Liver (tissue), 9 donors: ENCODE measurements around the gene RRAS2. TPM values are rescaled to one million over a fixed set of nuclear protein-coding genes. Genes with fewer than 3 reads are reported as not detected.

Source experiments
- DNase-seq: peaks from one replicate; pipeline ENCODE4 v3.0.0-alpha.2; 2017; ENCODE audit warnings: low spot score
- H3K27ac ChIP-seq, 2 donors: one replicate each; pipeline ENCODE4 v1.7.0; 2013; ENCODE audit warnings: inconsistent platforms in 2 of 2, low read length in 2 of 2, control low read depth in 1 of 2, low read depth in 1 of 2, mild to moderate bottlenecking in 1 of 2
- H3K27me3 ChIP-seq, 4 donors: one replicate each; pipeline versions ENCODE4 v1.6.1 to v1.7.0; 2013; ENCODE audit warnings: low read length in 3 of 4, inconsistent platforms in 1 of 4, mild to moderate bottlenecking in 1 of 4, moderate library complexity in 1 of 4; ENCODE audit not compliant: control insufficient read depth in 4 of 4, insufficient read depth in 4 of 4
- H3K36me3 ChIP-seq, 4 donors: one replicate each; pipeline versions ENCODE4 v1.6.1 to v1.7.0; 2013; ENCODE audit warnings: low read length in 3 of 4, mild to moderate bottlenecking in 3 of 4, low read depth in 1 of 4, moderate library complexity in 1 of 4; ENCODE audit not compliant: control insufficient read depth in 4 of 4, insufficient read depth in 3 of 4
- H3K4me1 ChIP-seq, 4 donors: one replicate each; pipeline versions ENCODE4 v1.6.1 to v1.7.0; 2013; ENCODE audit warnings: low read length in 3 of 4, mild to moderate bottlenecking in 3 of 4, moderate library complexity in 1 of 4; ENCODE audit not compliant: control insufficient read depth in 4 of 4, insufficient read depth in 4 of 4
- H3K4me3 ChIP-seq, 3 donors: one replicate each; pipeline versions ENCODE4 v1.6.1 to v1.7.0; 2013; ENCODE audit warnings: low read length in 3 of 3, control low read depth in 1 of 3, low read depth in 1 of 3, mild to moderate bottlenecking in 1 of 3
- H3K9ac ChIP-seq, 2 donors: one replicate each; pipeline ENCODE4 v1.7.0; 2013; ENCODE audit warnings: low read length in 2 of 2, mild to moderate bottlenecking in 2 of 2, moderate library complexity in 2 of 2, control low read depth in 1 of 2, low read depth in 1 of 2
- H3K9me3 ChIP-seq, 4 donors: one replicate each; pipeline versions ENCODE4 v1.6.1 to v1.7.0; 2013; ENCODE audit warnings: low read length in 3 of 4; ENCODE audit not compliant: control insufficient read depth in 4 of 4
- ATF3 ChIP-seq: IDR thresholded peaks from 2 replicates; pipeline ENCODE4 v1.6.1; 2016; ENCODE audit warnings: antibody characterized with exemption
- FOXA1 ChIP-seq: IDR thresholded peaks from 2 replicates; pipeline ENCODE4 v1.6.1; 2016; ENCODE audit warnings: antibody characterized with exemption
- FOXA2 ChIP-seq: IDR thresholded peaks from 2 replicates; pipeline ENCODE4 v1.6.1; 2016; ENCODE audit warnings: antibody characterized with exemption
- HNF4G ChIP-seq: IDR thresholded peaks from 2 replicates; pipeline ENCODE4 v1.6.1; 2016; ENCODE audit warnings: antibody characterized with exemption
- JUND ChIP-seq, 2 donors: IDR thresholded peaks; 2 replicates each; pipeline ENCODE4 v1.6.1; 2016; ENCODE audit warnings: antibody characterized with exemption in 2 of 2
- RXRA ChIP-seq, 2 donors: IDR thresholded peaks; 2 replicates each; pipeline ENCODE4 v1.6.1; 2017 to 2018; ENCODE audit warnings: antibody characterized with exemption in 2 of 2, mild to moderate bottlenecking in 1 of 2
- YY1 ChIP-seq: IDR thresholded peaks from 2 replicates; pipeline ENCODE4 v1.6.1; 2016; ENCODE audit warnings: antibody characterized with exemption, mild to moderate bottlenecking
- ZBTB33 ChIP-seq: IDR thresholded peaks from 2 replicates; pipeline ENCODE4 v1.6.1; 2016; ENCODE audit warnings: antibody characterized with exemption
- WGBS: extraction: QIAGEN DNeasy Blood & Tissue Kit; methylation state at CpG from one replicate; pipeline ENCODE4 v1.1.7; 2013; 5-methylcytosine and 5-hydroxymethylcytosine counted together
- polyA plus RNA-seq, 2 donors: library from polyadenylated mRNA; stranded (reverse) in 1 of 2; unstranded in 1 of 2; fragments of 200-250 nt in 1 of 2; fragments of >200 nt in 1 of 2; fragmentation: Nextera tagmentation in 1 of 2; extraction: Ambion mirVana in 1 of 2; gene quantifications; one replicate each; pipeline versions ENCODE4 v1.2.1 to v1.2.3, GENCODE V29; 2013 to 2015
- total RNA-seq, 2 donors: library from RNA; depleted of rRNA; stranded (reverse); fragments of >200 nt; gene quantifications; one replicate each; pipeline ENCODE4 v1.2.3, GENCODE V29; 2014
- TF ChIP-seq, protein P1 (sequence below): IDR thresholded peaks from 2 replicates; pipeline ENCODE4 v1.6.1; 2016; ENCODE audit warnings: antibody characterized with exemption, mild to moderate bottlenecking
- donor health status: healthy.
- donor health status: healthy.
- donor health status: healthy.
- donor health status: healthy.
- donor health status: healthy.

Gene RRAS2
- total and polyA plus RNA-seq, 4 donors = 11.2 to 23.8 (median 17.5) TPM

GRCh38 chr11:14262271-14262846 lies 96.6 kb downstream of the RRAS2 start:
- Histone ChIP-seq H3K9me3 (no peaks in the 10 kb centered on the region), H3K4me1 (peaks cover 0 to 10% (median 6%) of the 10 kb centered on the region in 4 donors), H3K4me3 (no peak overlapping the region), H3K36me3 (no peaks in the 10 kb centered on the region), H3K9ac (no peak overlapping the region), H3K27me3 (no peaks in the 10 kb centered on the region), H3K27ac (no peak overlapping the region)
- no peak for TF ChIP-seq FOXA2
- no peak for TF ChIP-seq RXRA (IDR thresholded peaks at IDR 0.05)
- no peak for TF ChIP-seq JUND (IDR thresholded peaks at IDR 0.05)
- no peak for TF ChIP-seq FOXA1
- WGBS = 90% methylated on average over 8 of the region's 8 CpGs
- no peak for DNase-seq

DNA sequence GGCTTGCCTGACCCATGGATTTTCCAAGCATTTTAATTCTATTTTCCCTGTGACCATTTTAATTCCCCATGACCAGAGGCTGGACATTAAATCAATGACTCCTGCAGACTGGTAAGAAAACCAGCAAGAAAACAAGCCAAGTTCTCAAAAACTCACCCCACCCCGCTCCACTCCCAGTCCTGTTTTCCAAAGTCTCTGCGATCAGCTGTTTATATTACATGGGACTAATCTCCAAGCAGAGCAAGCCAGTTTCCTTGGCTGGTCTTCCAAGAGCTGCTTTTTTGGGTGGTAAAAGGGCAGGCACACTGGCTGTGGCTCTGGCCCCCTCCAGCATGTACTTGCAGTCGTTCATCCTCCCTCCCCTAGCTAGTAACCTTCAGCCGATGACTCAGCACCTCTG lies 97.9 kb downstream of the RRAS2 start:
- no peak for TF ChIP-seq ATF3
- TF ChIP-seq HNF4G = no peak
- TF ChIP-seq YY1 = no peak
- no peak for TF ChIP-seq ZBTB33
- TF ChIP-seq, protein P1, sequence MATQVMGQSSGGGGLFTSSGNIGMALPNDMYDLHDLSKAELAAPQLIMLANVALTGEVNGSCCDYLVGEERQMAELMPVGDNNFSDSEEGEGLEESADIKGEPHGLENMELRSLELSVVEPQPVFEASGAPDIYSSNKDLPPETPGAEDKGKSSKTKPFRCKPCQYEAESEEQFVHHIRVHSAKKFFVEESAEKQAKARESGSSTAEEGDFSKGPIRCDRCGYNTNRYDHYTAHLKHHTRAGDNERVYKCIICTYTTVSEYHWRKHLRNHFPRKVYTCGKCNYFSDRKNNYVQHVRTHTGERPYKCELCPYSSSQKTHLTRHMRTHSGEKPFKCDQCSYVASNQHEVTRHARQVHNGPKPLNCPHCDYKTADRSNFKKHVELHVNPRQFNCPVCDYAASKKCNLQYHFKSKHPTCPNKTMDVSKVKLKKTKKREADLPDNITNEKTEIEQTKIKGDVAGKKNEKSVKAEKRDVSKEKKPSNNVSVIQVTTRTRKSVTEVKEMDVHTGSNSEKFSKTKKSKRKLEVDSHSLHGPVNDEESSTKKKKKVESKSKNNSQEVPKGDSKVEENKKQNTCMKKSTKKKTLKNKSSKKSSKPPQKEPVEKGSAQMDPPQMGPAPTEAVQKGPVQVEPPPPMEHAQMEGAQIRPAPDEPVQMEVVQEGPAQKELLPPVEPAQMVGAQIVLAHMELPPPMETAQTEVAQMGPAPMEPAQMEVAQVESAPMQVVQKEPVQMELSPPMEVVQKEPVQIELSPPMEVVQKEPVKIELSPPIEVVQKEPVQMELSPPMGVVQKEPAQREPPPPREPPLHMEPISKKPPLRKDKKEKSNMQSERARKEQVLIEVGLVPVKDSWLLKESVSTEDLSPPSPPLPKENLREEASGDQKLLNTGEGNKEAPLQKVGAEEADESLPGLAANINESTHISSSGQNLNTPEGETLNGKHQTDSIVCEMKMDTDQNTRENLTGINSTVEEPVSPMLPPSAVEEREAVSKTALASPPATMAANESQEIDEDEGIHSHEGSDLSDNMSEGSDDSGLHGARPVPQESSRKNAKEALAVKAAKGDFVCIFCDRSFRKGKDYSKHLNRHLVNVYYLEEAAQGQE = no peak
- TF ChIP-seq JUND (IDR thresholded peaks at IDR 0.05) = no peak
- no peak for TF ChIP-seq RXRA (IDR thresholded peaks at IDR 0.05)
- Histone ChIP-seq H3K27me3 (no peaks in the 10 kb centered on the region), H3K36me3 (no peaks in the 10 kb centered on the region), H3K4me1 (peaks cover 0 to 10% (median 6%) of the 10 kb centered on the region in 4 donors), H3K9me3 (no peaks in the 10 kb centered on the region), H3K4me3 (no peak overlapping the region), H3K27ac (no peak overlapping the region), H3K9ac (no peak overlapping the region)
- 83% methylated on average over 4 of the region's 4 CpGs for WGBS
- no peak for DNase-seq

GRCh38 chr11:14259878-14260277 lies 99.1 kb downstream of the RRAS2 start:
- Histone ChIP-seq H3K4me3 (no peak overlapping the region), H3K9ac (no peak overlapping the region), H3K27me3 (no peaks in the 10 kb centered on the region), H3K27ac (no peak overlapping the region), H3K36me3 (no peaks in the 10 kb centered on the region), H3K4me1 (peaks cover 0 to 10% (median 6%) of the 10 kb centered on the region in 4 donors), H3K9me3 (no peaks in the 10 kb centered on the region)
- 90% methylated on average over 1 of the region's 1 CpG for WGBS
- TF ChIP-seq, protein P1 = no peak
- no peak for DNase-seq
